Upper lobe of left lung (tissue), 6 donors: ENCODE results near the gene DENND4C. TPM values are rescaled to one million over a fixed set of nuclear protein-coding genes. Genes with fewer than 3 reads are reported as not detected.
"Not testable (repeated sequence)": the region's sequence is repeated elsewhere in the genome, so short reads cannot be mapped to it uniquely, and the experiment has no call there.

ENCODE experiments used
- ATAC-seq, 2 donors: fragments of 200-7000 bp; cut with Tn5 transposase; one replicate each; pipeline ENCODE4 v1.9.1; 2022; ENCODE audit warnings: mild to moderate bottlenecking in 2 of 2, moderate library complexity in 2 of 2; ENCODE audit not compliant: low FRiP score in 2 of 2
- DNase-seq, 2 donors: peaks; one replicate each; pipeline ENCODE4 v3.0.0-alpha.2; 2019 to 2020
- H3K27ac ChIP-seq, 4 donors: fragments of 200-600 bp; sonication (generic); one replicate each; pipeline ENCODE4 v1.5.1; 2016 to 2019
- H3K27me3 ChIP-seq, 4 donors: fragments of 200-600 bp; sonication (generic); one replicate each; pipeline ENCODE4 v1.5.1; 2017 to 2019
- H3K36me3 ChIP-seq, 4 donors: fragments of 200-600 bp; sonication (generic); one replicate each; pipeline ENCODE4 v1.5.1; 2016 to 2019
- H3K4me1 ChIP-seq, 4 donors: fragments of 200-600 bp; sonication (generic); one replicate each; pipeline ENCODE4 v1.5.1; 2018 to 2019
- H3K4me3 ChIP-seq, 4 donors: fragments of 200-600 bp; sonication (generic); one replicate each; pipeline ENCODE4 v1.5.1; 2017 to 2019; ENCODE audit warnings: mild to moderate bottlenecking in 2 of 4, moderate library complexity in 1 of 4
- H3K9me3 ChIP-seq, 4 donors: fragments of 200-600 bp; sonication (generic); one replicate each; pipeline ENCODE4 v1.5.1; 2018 to 2019
- EP300 ChIP-seq, 4 donors: sonication (generic); formaldehyde crosslinking; IDR thresholded peaks; one replicate each; pipeline ENCODE4 v1.5.1; 2017; ENCODE audit warnings: antibody characterized with exemption in 4 of 4, control low read depth in 2 of 4
- POLR2A ChIP-seq, 4 donors: fragments of 450-650 bp; IDR thresholded peaks; one replicate each; pipeline ENCODE4 v1.5.1; 2016 to 2017; ENCODE audit warnings: antibody characterized with exemption in 4 of 4, mild to moderate bottlenecking in 2 of 4
- POLR2AphosphoS5 ChIP-seq, 2 donors: sonication (generic); formaldehyde crosslinking; IDR thresholded peaks; one replicate each; pipeline ENCODE4 v1.5.1; 2017; ENCODE audit warnings: antibody characterized with exemption in 2 of 2
- WGBS, 2 donors: methylation state at CpG; one replicate each; pipeline ENCODE4 v1.1.5; 2017 to 2018; 5-methylcytosine and 5-hydroxymethylcytosine counted together
- total RNA-seq, 6 donors: library from RNA; depleted of rRNA in 4 of 6; stranded (reverse); fragments of >200 nt in 4 of 6; gene quantifications; one replicate each; pipeline versions ENCODE4 v1.1.0 to v1.2.1, GENCODE V29; 2016 to 2021
- TF ChIP-seq, protein P1 (sequence below), 6 experiments: fragments of 450-650 bp in 4 of 6; fragments of 200-600 bp in 2 of 6; sonication (generic) in 2 of 6; IDR thresholded peaks; one replicate each; pipeline ENCODE4 v1.5.1; 2016 to 2019; ENCODE audit warnings: antibody characterized with exemption in 6 of 6
- donor health status: DM: no; HTN: no; CAD: no; lungs with moderate emphysema.
- donor health status: DM: no; HTN: yes; CAD: no; lungs with severe emphysema.

The DENND4C gene
- total RNA-seq, 6 donors from 2014 or later, result 66.1 to 181 (median 108) TPM

DNA sequence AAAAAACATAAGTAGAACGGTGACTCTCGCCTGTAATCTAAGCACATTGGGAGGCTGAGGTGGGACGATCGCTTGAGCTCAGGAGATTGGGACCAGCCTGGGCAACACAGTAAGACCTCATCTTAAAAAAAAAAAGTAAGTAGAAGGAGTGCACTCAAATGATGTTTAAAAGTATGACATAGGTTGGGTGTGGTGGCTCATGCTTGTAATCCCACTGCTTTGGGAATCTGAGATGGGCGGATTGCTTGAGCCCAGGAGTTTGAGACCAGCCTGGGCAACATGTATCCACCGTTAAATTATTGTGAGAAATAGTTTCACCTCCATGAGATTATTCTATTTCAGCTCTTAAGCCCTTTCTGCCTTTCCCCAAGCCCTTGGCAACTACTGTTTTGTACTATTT is 11.2 kb downstream of the DENND4C start:
- DNase-seq (no peak), ATAC-seq (peak in 1 of 2 donors; percentile 52)
- H3K9me3 ChIP-seq, result no peaks in the 10 kb centered on the region
- no peaks in the 10 kb centered on the region for H3K27me3 ChIP-seq
- peaks cover 0 to 19% (median 9%) of the 10 kb centered on the region in 4 donors for H3K36me3 ChIP-seq
- H3K27ac ChIP-seq, result no peak overlapping the region
- H3K4me3 ChIP-seq, result no peak overlapping the region
- H3K4me1 ChIP-seq, result peaks cover 0 to 9% (median 4%) of the 10 kb centered on the region in 4 donors
- TF ChIP-seq POLR2A (IDR thresholded peaks at IDR 0.05) (no peak), POLR2AphosphoS5 (IDR thresholded peaks at IDR 0.05) (no peak), EP300 (IDR thresholded peaks at IDR 0.05) (no peak)
- TF ChIP-seq, protein P1, sequence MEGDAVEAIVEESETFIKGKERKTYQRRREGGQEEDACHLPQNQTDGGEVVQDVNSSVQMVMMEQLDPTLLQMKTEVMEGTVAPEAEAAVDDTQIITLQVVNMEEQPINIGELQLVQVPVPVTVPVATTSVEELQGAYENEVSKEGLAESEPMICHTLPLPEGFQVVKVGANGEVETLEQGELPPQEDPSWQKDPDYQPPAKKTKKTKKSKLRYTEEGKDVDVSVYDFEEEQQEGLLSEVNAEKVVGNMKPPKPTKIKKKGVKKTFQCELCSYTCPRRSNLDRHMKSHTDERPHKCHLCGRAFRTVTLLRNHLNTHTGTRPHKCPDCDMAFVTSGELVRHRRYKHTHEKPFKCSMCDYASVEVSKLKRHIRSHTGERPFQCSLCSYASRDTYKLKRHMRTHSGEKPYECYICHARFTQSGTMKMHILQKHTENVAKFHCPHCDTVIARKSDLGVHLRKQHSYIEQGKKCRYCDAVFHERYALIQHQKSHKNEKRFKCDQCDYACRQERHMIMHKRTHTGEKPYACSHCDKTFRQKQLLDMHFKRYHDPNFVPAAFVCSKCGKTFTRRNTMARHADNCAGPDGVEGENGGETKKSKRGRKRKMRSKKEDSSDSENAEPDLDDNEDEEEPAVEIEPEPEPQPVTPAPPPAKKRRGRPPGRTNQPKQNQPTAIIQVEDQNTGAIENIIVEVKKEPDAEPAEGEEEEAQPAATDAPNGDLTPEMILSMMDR (IDR thresholded peaks at IDR 0.05), result no peak
- 90 to 94% methylated on average over 6 of the region's 6 CpGs for WGBS, 2 donors

DNA sequence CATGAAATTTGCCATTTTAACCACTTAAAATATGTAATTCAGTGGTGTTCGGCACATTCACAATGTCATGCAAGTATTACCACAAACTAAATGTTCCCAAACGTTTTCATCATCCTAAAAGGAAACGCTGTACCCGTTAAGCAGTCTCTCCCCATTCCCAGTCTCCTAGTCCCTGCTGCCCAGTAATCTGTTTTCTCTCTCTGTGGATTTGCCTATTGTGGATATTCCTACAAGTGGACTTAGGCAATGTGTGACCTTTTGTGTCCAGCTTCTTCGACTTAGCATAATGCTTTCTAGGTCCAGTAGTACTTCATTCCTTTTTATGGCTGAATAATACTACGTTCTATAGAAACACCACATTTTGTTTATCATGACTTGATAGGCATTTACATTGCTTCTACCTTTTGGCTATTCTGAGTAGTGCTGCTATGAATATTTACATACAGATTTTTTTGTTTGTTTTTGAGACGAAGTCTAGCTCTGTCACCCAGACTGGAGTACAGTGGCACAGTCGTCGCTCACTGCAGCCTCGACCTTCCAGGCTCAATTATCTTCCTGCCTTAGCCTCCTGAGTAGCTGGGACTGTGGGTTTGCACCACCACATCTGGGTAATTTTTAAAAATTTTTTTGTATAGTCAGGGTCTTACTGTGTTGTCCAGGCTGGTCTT is 13.0 kb downstream of the DENND4C start:
- Histone ChIP-seq H3K4me1 (peaks cover 0 to 12% (median 5%) of the 10 kb centered on the region in 4 donors), H3K27me3 (no peaks in the 10 kb centered on the region), H3K9me3 (no peaks in the 10 kb centered on the region), H3K36me3 (peaks cover 0 to 19% (median 9%) of the 10 kb centered on the region in 4 donors), H3K4me3 (no peak overlapping the region), H3K27ac (no peak overlapping the region)
- TF ChIP-seq POLR2A (IDR thresholded peaks at IDR 0.05), result no peak
- TF ChIP-seq, protein P1 (IDR thresholded peaks at IDR 0.05), result no peak
- DNase-seq (no peak), ATAC-seq (no peak)
- WGBS, 2 donors, result 76 to 79% methylated on average over 10 of the region's 10 CpGs

DNA sequence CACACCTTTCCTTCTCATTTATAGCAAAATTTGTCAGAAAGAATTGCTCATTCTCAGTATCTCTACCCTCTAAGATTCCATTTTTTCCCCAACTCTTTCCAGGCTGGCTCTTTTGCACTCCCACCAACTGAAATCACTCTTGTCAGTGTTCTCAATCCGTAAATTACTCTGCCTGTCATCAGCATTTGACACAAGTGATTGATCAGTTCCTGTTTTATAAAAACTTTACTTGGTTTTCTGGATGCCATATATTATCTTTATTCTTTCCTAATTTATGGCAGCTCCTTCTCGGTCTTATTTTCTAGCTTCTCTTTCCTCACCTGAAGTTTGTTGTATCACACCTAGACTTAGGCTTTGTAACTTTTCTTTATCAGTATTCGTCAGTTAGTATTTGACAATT is 16.4 kb downstream of the DENND4C start:
- no peaks in the 10 kb centered on the region for H3K36me3 ChIP-seq
- no peak overlapping the region for H3K4me3 ChIP-seq
- DNase-seq (no peak), ATAC-seq (no peak)
- TF ChIP-seq POLR2AphosphoS5 (IDR thresholded peaks at IDR 0.05) (no peak), EP300 (IDR thresholded peaks at IDR 0.05) (no peak), POLR2A (IDR thresholded peaks at IDR 0.05) (no peak)
- TF ChIP-seq, protein P1 (IDR thresholded peaks at IDR 0.05), result no peak
- peaks cover 0 to 18% (median 3%) of the 10 kb centered on the region in 4 donors for H3K4me1 ChIP-seq
- no peaks in the 10 kb centered on the region for H3K9me3 ChIP-seq
- no peak overlapping the region for H3K27ac ChIP-seq
- H3K27me3 ChIP-seq, result no peaks in the 10 kb centered on the region
- 50 to 75% methylated on average over 3 of the region's 3 CpGs for WGBS, 2 donors

GRCh38 chr9:19247420-19247819 is 16.9 kb downstream of the DENND4C start:
- Histone ChIP-seq H3K36me3 (no peaks in the 10 kb centered on the region), H3K4me3 (no peak overlapping the region), H3K4me1 (peaks cover 0 to 19% (median 3%) of the 10 kb centered on the region in 4 donors), H3K27me3 (no peaks in the 10 kb centered on the region), H3K9me3 (no peaks in the 10 kb centered on the region), H3K27ac (no peak overlapping the region)
- no peak for ATAC-seq
- no peak for DNase-seq
- 95 to 96% methylated on average over 2 of the region's 2 CpGs for WGBS, 2 donors
- TF ChIP-seq POLR2AphosphoS5 (IDR thresholded peaks at IDR 0.05) (no peak), EP300 (IDR thresholded peaks at IDR 0.05) (no peak), POLR2A (IDR thresholded peaks at IDR 0.05) (no peak)
- TF ChIP-seq, protein P1 (IDR thresholded peaks at IDR 0.05), result no peak

GRCh38 chr9:19250346-19250745 is 19.9 kb downstream of the DENND4C start:
- H3K4me3 ChIP-seq, H3K9me3 ChIP-seq, DNase-seq, H3K36me3 ChIP-seq, H3K27ac ChIP-seq, ATAC-seq, H3K27me3 ChIP-seq: not testable (repeated sequence)
- H3K4me1 ChIP-seq, result peaks cover 0 to 26% (median 4%) of the 10 kb centered on the region in 4 donors
- 88% methylated on average over 8 of the region's 8 CpGs for whole genome bisulfite sequencing, 2 donors

DNA sequence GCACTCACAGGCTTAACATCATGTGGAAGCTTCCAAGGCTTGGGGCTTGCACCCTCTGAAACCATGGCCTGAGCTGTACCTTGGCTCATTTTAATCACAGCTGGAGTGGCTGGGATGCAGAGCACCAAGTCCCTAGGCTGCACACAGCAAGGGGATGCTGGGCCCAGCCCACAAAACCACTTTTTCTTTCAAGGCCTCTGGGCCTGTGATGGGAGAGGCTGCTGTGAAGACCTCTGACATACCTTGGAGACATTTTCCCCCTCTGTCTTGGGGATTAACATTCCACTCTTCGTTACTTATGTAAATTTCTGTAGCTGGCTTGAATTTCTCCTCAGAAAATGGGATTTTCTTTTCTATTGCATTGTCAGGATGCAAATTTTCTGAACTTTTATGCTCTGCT is 20.7 kb downstream of the DENND4C start:
- 96% methylated on average over 1 of the region's 1 CpG for WGBS, 2 donors
- H3K36me3 ChIP-seq, ATAC-seq, H3K27me3 ChIP-seq, H3K4me3 ChIP-seq, H3K27ac ChIP-seq, DNase-seq, H3K9me3 ChIP-seq: not testable (repeated sequence)
- H3K4me1 ChIP-seq, result peaks cover 0 to 22% (median 4%) of the 10 kb centered on the region in 4 donors

GRCh38 chr9:19251622-19252021 is 21.1 kb downstream of the DENND4C start:
- peaks cover 0 to 22% (median 4%) of the 10 kb centered on the region in 4 donors for H3K4me1 ChIP-seq
- not testable (repeated sequence) for H3K4me3 ChIP-seq, H3K9me3 ChIP-seq, DNase-seq, H3K36me3 ChIP-seq, H3K27ac ChIP-seq, ATAC-seq, H3K27me3 ChIP-seq
- 87 to 89% methylated on average over 5 of the region's 5 CpGs for WGBS, 2 donors
